Liver (tissue), 3 donors: ENCODE measurements around the gene FREM1.

Experiments used
- CTCF ChIP-seq: fragments of 150-350 bp; IDR thresholded peaks from 2 replicates; pipeline ENCODE4 v1.5.1; 2017; ENCODE audit warnings: improper control_type of control experiment, low read depth, low read length; ENCODE audit not compliant: missing input control
- EGR1 ChIP-seq, 2 donors: IDR thresholded peaks; 2 replicates each; pipeline ENCODE4 v1.6.1; 2016 to 2018; ENCODE audit warnings: antibody characterized with exemption in 2 of 2, low read depth in 2 of 2
- FOXA1 ChIP-seq: IDR thresholded peaks from 2 replicates; pipeline ENCODE4 v1.6.1; 2016; ENCODE audit warnings: antibody characterized with exemption
- SP1 ChIP-seq: IDR thresholded peaks from 2 replicates; pipeline ENCODE4 v1.6.1; 2018; ENCODE audit warnings: antibody characterized with exemption, mild to moderate bottlenecking
- TAF1 ChIP-seq: conservative IDR thresholded peaks from 2 replicates; pipeline ENCODE4 v1.6.1; 2016; ENCODE audit warnings: antibody characterized with exemption, mild to moderate bottlenecking
- TF ChIP-seq, protein P1 (sequence below): IDR thresholded peaks from 2 replicates; pipeline ENCODE4 v1.6.1; 2016; ENCODE audit warnings: antibody characterized with exemption
- donor health status: healthy.
- donor health status: healthy.

- TF ChIP-seq TAF1 (no peak), EGR1 (IDR thresholded peaks at IDR 0.05; ENCODE audit: low read depth in 2 of 2) (no peak), SP1 (no peak), CTCF (no peak), FOXA1 (no peak)
- TF ChIP-seq, protein P1, sequence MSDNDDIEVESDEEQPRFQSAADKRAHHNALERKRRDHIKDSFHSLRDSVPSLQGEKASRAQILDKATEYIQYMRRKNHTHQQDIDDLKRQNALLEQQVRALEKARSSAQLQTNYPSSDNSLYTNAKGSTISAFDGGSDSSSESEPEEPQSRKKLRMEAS = no peak
Observed at GRCh38 chr9:14750821-14751220, 159.4 kb downstream of the FREM1 start.
